LoVo (cell line): ENCODE results near the gene FHOD1.

Experiments
- DNase-seq: peaks from one replicate; pipeline ENCODE4 v3.0.0-alpha.2; 2016; ENCODE audit warnings: low spot score

FHOD1 gene

DNA sequence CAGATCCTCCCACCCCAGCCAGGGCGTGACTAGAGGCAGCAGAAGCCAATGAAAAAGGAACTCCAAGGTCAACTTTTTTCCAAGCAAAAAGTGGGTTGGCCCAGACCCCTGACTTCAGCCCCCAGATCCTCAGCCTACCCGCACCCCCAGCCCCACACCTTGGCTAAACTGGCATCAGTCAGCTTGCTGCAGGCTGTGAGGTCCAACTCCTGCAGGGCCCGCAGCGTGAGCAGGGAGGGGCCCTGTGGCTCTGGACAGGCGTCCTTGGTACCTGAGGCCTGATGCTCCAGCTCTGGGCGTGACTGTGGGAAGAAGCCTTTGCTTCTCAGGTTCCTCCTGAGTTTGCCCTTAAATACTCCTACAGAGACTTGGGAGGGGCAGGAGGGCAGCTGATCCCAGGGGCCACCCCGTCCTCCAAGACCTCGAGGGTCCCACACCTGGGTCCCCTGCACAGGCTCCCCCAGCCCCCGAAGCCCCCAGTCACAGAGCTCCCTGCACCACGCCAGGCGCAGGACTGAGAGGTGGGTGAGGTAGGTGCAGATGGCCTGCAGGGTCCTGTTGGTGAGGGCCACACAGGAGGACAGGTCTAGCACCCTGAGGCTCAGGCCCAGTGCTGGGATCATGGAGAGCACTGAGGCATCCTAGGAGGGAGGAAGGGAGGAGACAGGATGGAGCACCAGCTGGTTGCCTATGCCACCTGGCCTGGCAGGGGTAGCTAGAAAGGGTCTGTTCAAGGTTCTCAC is 39.0 kb downstream of the FHOD1 start:
- DNase-seq: no peak

GRCh38 chr16:67207249-67208091 is 39.8 kb downstream of the FHOD1 start:
- peak; percentile 7 for DNase-seq

GRCh38 chr16:67206838-67207248 is 40.4 kb downstream of the FHOD1 start:
- no peak for DNase-seq

GRCh38 chr16:67206129-67206837 is 41.0 kb downstream of the FHOD1 start:
- no peak for DNase-seq

DNA sequence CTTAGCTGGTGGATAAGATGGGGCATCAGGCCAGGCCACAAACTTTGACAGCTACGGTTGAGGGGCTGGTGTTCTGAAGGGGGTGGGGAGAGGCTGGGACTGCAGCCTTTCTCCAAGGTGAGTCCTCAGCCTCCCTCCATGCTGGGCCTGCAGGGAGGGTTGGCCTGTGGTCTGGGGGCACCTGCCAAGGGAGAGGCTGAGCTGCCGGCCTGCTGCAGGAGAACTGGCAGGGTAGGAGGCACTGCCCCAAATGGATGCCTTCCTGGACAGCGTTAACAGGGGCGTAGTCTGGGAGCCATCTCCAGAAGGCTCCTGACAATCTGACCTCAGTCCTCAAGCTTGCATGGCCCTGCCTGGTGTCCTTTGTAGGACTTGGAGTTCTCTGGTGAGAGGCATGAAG is 43.2 kb downstream of the FHOD1 start:
- no peak for DNase-seq

- no peak for DNase-seq
Observed at GRCh38 chr16:67202956-67203493, 44.3 kb downstream of the FHOD1 start.

GRCh38 chr16:67202426-67202825 is 44.9 kb downstream of the FHOD1 start:
- DNase-seq: no peak

DNA sequence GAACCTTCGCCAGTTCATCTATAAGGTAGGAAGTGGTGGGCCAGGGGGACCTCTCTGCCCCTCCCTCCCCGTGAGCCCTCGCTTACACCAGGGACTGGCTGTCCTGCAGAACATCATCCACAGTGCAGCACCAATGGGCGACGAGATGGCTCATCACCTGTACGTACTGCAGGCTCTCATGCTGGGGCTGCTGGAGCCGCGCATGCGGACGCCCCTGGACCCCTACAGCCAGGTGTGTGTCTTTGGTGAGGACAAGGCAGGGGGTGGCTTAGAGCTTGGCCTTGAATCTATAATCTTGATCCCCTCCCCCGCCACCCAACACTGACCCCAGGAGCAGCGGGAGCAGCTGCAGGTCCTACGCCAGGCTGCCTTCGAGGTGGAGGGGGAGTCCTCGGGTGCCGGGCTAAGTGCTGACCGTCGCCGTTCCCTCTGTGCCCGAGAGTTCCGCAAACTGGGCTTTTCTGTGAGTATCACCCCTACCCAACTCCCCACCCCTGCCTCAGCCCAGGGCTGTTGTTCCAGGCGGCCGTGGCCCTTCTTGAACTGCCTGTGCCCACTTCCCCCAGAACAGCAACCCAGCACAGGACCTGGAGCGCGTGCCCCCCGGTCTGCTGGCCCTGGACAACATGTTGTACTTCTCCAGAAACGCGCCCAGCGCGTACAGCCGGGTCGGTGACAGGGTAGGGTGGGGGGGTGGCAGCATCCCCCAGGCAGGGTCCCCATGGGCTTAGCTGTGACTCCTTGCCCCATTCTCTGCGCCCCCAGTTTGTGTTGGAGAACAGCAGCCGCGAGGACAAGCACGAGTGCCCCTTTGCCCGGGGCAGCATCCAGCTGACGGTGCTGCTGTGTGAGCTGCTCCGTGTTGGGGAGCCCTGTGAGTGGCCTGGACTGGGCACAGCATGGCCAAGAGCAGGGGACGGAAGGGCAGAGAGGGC is 45.6 kb downstream of the FHOD1 start:
- DNase-seq: no peak

- DNase-seq: no peak
Observed at GRCh38 chr16:67200491-67200890, 46.8 kb downstream of the FHOD1 start.

- DNase-seq: no peak
Observed at GRCh38 chr16:67199808-67200198, 47.5 kb downstream of the FHOD1 start.

GRCh38 chr16:67199011-67199807 is 48.1 kb downstream of the FHOD1 start, which contains the start of gene ELMO3:
Gene ELMO3 (plus strand): TSS chr16:67199131. CDS start chr16:67199327, 196 bp downstream.
- peak; percentile 71 for DNase-seq

GRCh38 chr16:67198238-67198734 is 49.0 kb downstream of the FHOD1 start:
- DNase-seq: peak; percentile 50

- no peak for DNase-seq
Observed at GRCh38 chr16:67197704-67198103, 49.6 kb downstream of the FHOD1 start.

- no peak for DNase-seq
Observed at GRCh38 chr16:67196881-67197280, 50.4 kb downstream of the FHOD1 start.

- DNase-seq: no peak
Observed at GRCh38 chr16:67195676-67196075, 51.6 kb downstream of the FHOD1 start.

DNA sequence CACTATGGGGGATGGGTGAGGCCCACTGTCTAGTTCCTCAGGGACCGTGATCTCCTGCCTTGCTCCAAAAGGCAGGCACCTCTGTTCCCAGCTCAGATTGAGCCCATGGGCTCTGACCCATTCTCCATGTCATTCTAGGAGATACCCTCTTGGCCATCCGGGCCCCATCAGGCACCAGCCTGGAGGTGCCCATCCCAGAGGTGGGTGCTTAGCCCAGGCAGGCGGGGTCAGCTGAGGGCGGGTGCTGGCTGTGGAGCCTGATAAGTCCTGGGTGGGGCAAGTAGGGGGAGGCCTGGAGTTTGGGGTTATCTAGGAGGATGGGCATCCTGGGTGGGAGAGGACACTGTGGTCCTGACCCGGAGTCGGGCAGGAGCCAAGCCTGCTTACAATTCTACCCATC is 53.0 kb downstream of the FHOD1 start:
- DNase-seq: no peak

- DNase-seq: no peak
Observed at GRCh38 chr16:67193536-67193935, 53.7 kb downstream of the FHOD1 start.

DNA sequence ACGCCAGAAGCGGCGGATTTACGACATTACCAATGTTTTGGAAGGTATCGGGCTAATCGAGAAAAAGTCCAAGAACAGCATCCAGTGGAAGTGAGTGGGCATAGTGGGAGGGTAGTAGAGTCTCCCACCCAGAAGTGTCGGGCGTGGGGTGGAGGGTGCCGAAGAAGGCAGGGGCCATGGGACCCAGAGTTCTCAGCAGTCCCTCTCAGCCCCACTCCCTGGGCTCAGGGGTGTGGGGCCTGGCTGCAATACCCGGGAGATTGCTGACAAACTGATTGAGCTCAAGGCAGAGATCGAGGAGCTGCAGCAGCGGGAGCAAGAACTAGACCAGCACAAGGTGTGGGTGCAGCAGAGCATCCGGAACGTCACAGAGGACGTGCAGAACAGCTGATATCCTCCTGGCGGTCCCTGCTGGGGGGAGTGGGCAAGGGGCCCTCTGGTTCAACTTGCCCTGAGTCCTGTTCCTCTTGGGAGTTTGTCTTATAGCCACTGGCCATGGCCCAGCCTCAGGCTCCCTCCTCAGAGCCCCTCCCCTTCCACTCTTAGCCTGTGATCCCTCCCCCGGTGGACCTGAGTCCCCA is 54.4 kb downstream of the FHOD1 start:
- no peak for DNase-seq

GRCh38 chr16:67191995-67192681 is 55.1 kb downstream of the FHOD1 start, which contains the start of gene E2F4:
Gene E2F4 (plus strand): TSS chr16:67192155. CDS start chr16:67192228, 73 bp downstream.
- DNase-seq: peak; percentile 94
